ENCODE measurements around the gene NRXN3.

NRXN3 gene

DNA sequence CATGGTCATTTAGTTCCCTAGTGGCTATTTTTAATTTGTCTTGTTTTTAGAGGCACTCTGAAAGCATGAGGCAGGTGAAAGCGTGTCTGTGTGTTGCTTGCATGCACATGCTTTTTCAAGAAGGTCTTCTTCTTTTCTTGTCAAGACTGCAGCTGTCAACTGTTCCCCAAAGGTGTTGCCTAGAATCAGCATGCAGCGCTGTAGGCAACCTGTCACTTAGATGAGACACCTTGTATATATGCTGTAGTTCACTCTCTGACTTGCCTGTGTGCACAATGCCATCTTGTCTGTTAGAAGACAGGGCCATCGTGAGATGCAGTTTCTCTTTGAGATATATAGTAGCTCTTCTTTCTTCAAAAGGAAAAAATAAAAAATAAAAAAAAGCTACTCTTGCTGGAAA is 1155.4 kb downstream of the NRXN3 start:
- no peak for DNase-seq

DNA sequence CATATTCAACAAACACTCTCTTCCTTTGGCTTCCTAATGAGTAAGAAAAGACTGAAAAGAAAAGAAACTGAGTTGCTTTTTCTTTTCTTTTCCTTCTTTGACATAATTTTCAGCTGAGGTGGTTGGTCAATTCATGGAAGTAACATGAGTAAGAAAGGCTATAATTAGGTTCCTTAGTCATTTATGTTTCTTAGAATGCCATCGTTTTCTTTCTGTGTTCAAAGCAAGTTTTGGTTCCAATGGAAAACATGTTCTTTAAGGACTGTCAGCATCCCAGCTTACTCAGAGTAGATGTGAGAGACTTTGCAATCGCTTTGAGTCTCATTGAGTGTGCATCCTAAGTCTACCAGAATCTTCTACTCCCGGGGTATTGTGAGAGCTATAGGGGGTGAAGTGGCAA is 1158.7 kb downstream of the NRXN3 start:
- DNase-seq = no peak

DNA sequence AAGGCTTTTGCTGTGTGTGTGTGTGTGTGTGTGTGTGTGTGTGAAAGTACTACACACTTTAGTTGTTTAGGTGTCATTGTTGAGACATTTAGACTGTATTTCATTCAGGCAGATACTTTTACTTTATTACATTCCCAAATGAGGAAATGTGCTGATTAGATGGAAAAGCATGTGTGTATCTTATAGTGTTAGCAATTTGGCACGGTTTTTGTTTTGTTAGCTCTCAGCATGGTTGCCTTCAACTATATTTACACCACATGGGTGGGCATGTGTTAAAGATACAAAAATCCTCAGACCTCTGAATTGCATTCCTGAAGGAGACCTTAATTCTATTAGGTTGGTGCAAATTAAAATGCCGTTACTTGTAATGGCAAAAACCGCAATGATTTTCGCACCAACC is 1161.7 kb downstream of the NRXN3 start:
- no peak for DNase-seq

DNA sequence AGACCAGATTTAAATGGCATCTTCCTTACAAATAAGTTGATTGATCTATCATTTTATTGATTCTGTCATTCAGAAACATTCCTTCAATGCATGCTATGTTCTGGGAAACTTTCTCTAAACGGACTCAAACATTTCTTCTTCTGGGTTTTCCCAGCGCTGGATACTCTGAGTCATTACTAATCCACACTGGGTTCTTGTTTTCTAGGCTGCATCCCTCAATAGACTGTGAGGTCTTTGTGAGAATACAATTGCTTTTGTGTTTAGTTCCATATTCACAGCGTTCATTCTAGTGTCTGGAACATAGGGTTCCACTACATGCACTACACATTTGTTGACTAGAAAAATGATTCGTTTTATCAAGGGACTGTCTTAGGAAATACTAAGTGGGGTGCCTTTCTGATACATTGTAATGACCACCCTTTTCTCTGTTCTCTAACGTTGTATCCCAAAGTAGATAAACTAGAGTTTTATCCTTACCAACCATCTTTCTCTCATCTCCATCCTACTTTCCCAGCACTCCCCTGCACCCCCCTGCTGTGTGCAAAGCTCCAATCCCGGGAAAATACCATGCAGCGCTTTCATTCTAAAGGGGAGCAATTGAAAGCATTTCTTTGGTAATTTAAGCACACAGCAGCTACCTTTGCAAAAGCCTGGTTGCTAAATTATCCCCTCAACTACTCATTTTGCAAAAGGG is 1162.5 kb downstream of the NRXN3 start:
- no peak for DNase-seq

DNA sequence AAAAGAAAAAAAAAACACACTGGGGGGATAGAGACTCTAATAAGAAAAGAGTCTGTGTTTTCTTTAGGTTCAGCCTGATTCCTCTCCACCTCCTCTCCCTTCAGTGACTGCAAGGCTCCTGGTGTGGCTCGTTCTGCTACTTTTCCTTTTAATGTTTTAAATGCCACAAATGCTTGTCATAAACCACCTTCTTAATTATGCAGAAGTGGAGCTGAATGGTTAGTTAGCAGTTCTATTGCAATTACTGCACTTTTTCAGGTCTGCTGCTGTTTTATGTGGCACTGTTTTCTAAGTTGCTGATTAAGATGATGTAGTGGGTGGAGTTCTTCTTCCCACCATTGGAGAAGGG is 1163.0 kb downstream of the NRXN3 start:
- DNase-seq = no peak

DNA sequence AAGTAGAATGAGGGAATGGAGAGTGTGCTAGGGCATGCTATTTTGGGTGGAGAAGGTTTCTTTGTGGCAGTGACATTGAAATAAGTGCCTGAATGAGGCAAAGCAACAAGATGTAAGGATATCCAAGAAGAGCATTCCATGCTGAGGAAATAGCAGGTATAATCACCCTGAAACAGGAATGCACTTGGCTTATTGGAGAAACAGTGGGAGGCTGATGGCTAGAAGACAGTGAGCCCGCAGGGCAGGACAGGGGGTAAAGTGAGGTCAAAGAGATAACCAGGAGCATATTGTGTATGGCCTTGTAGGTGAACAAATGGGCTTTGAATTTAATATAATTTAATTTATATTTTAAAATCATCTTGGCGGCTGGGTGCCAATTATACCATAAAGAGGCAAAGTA is 1164.1 kb downstream of the NRXN3 start:
- no peak for DNase-seq

DNA sequence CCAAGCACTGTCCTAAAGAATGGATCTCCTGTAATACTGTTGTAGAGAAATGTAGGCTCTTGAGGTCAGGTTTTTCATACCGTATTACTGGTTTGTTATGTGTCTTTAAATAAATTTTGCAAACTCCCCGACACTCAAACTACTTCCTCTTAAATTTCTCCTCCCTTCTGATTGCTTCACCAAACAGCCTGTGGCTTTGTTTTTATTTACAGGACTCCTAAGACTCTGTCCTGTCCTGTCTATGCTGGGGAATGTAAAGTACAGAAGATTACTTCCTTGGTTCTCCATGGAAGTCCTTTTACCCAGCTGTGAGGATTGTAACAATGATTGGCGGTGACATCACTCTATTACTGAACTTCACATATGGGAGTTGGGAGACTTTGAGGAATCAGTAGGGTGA is 1167.6 kb downstream of the NRXN3 start:
- no peak for DNase-seq

DNA sequence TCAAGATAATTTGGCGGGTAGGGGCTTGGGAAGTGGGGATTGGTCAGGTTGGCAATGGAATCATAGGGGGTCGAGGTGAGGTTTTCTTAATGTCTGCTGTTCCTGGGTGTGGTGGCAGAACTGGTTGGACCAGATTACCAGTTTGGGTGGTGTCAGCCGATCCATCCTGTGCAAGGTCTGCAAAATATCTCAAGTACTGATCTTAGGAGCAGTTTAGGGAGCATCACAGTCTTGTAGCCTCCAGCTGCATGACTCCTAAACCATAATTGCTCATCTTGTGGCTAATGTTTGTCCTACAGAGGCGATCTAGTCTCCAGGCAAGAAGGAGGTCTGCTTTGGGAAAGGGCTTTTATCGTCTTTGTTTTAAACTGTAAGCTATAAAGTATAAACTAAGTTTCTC is 1172.8 kb downstream of the NRXN3 start:
- no peak for DNase-seq

DNA sequence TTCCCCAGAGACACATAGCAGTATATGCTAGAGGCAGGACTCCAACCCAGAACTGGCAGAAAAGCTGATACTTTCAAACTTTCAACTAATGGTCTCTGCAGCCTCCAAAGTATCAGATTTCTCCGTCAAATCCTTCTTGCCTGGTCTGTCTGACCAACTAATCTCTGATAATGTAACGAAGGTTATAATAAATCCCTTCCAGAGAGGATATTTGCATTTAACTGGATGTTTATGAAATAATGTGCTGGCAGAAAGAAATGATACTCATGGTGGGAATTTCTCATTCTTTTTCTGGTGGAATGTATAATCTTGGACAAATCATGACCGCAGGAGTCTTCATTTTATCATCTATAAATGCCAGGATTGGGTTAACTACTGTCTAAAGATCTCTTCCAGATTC is 1180.8 kb downstream of the NRXN3 start:
- no peak for DNase-seq

DNA sequence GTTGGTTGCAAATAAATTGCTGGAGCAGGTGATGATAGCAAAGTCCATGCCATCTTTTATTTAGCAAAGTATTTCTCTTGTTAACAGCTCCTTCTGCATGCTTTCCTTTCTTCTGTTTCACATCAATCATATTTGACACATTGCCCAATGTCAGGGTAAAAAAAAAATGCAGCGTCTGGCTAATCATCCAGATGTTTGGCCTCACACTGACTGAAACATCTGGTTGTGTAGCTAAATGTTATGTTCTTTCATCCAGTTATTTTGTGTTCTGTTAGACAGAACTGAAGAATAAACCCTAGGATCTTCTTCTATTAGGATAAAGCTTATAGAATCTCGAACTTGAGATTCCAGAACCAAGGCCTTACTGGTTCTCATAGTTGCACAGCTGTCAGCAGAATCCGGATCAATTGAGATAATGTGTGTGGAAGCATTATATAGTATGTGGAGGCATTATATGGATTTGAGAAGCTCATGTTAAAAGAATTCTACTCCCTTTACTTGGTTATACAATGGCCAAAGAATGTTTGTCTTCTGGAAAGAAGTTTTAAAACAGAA is 1182.0 kb downstream of the NRXN3 start:
- no peak for DNase-seq

DNA sequence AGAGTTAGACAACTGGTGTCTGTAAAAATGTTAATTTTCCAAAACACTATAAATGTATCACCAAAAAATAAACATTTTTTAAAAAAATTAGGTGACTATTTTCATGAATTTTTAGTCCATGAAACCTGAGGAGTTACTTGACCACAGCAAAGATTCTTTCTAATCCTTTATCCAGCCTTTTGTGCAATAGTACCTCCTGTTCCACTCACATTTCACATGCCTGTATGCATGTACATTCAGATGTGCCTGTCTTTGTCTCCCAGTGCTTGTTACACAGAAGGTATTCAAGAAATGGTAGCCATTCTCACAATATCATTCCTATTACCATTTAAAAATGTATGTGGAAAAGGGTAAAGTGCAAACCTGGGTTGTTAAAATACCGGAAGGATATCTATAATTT is 1184.2 kb downstream of the NRXN3 start:
- DNase-seq = no peak

DNA sequence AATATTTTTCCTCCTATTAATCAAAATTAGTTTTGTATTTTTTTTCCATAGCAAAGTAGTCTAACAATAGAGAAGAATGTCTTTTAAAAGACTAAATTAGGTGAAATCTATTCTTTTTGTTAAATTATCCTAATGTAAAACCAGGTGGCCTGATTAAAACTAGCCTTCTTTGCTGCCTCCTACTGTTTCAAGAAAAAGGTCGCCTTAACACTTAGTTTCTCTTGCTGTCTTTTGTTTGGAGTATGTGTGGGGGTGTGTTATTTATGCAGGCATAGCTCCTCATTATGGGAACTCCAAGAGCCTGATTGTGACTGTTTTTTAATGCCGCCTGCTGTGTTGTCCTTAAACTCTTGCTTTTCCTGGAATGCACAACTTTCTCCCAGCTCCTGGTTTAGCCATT is 1185.9 kb downstream of the NRXN3 start:
- DNase-seq = no peak

DNA sequence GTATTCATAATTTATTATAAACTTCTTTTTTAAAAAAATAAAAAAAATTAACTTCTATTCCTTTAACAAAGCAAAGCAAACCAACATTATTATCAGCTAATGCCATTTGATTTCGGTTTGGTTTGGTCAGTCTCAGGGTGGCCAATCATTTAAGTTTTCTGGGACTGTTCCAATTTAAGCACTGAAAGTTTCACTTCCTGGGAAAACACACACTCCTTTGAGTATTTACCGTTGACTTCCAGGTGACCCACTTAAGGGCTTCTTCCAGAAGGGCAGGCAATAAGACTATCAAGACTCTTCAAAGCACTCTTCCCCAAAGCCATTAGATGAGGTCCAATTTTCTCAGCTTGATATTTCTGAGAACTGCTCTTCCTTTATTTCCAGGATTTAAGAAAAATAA is 1187.1 kb downstream of the NRXN3 start:
- DNase-seq = no peak

DNA sequence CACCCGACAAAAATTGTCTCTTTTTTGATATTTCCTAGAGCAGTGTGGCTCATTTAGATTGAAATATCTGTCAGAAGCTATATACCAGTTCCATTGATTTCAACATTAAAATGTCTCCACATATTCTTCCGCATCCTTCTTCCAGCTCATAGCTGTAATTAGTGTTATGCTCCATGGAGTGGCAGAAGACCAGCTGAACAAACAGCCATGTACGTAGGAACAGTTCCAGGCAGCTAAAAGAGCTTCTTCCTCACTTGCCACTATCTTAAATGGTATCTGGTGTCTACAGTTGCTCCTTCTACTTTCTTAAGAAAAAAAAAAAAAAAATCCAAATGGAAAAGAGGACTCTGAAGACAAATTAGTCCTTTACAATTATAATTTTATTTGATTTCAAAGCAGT is 1193.1 kb downstream of the NRXN3 start:
- no peak for DNase-seq

DNA sequence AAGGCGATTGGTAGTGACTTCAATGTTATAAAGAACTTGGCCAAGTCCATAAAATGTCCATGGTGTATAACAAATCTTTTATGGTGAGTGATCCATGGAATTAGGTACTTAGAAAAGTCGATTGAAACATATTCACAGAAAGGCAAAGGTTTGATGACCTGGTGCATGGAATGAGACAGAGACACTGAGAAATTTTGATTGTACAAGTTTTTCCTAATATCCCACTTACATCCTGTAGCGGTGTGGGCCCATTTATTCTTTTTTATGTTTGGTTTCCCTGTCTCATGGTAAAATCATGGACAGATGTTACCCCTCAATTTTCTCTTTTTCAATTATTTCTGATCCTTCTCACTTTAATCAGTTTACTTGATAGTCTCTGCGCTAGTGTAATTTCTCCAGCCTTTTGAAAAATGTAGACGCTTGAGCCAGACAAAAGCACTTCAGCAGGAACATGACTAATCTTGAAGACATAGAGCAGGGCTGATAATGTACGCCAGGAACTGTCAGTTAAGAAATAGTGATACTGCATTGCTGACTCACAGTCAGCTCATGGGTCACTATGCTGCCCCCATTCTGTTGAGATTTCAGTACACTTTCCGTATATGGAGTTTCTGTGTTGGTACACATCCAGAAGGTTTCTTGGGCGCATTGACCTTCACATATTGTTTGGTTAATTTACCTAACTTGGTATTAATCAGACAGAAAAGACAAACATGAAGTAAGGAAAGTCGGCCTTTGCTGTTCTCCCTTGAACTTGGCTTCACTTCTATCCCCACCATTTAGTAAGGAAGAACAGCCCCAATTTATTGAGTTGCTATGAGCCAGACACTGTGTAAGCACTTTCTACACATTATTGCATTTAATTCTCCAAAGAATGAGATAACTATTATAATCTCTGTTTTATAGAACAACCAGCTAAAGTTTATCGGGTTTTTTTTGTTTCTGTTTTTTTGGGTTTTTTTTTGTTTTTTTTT is 1199.5 kb downstream of the NRXN3 start:
- no peak for DNase-seq

DNA sequence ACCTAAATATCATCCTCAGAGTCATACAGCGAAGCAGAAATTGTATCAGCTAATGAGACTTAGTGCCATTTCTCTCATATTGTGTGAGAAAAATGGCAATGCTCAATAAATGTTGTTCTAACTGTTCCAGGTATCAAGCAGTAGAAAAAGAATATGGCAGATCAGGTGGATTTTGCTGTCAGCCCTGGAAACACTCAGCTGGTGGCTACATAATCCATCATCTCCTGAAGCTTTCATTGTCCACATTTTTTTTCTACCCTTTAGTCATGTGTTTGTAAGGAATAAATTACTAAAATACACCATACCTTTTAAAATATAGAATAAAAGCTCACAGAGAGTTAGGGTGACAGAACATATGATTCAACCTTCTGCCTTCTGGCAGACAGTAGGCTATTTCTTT is 1200.8 kb downstream of the NRXN3 start:
- DNase-seq = no peak

DNA sequence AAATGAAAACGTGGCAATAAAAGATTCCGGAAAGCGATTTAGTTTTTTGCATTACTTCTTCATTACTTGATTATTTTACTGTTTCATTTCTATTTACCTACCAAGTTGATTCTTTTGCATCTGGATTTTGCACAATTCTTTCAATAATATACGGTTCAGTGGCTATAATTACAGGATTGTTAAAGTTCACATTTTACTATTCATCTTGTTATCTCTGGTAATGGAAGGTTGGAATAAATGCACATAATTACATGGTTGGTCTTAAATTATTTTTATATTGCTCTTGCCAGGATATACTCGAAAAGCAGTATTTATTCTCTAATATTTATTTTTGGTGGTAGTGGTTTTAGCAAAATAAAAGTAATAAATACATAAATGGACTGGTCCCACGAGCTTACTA is 1203.3 kb downstream of the NRXN3 start:
- no peak for DNase-seq

DNA sequence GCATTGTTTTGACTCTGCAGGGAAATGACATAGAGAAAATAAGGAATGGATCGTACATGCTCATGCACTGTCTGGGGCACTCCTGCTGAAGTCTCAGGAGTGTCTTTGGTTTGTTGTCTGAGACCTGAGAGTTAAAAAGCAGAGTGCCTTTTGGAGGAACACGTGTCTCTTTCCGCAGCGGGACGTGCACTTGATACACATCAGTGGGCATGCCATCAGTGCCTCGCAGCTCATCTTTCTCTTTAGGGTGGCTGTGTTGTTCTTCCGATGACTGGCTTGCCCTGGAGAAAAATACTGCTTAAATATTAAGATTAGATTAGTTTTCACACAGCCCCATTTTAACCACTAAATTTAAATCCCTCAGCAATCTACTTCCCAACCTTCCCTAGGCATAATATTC is 1205.2 kb downstream of the NRXN3 start:
- DNase-seq = no peak

DNA sequence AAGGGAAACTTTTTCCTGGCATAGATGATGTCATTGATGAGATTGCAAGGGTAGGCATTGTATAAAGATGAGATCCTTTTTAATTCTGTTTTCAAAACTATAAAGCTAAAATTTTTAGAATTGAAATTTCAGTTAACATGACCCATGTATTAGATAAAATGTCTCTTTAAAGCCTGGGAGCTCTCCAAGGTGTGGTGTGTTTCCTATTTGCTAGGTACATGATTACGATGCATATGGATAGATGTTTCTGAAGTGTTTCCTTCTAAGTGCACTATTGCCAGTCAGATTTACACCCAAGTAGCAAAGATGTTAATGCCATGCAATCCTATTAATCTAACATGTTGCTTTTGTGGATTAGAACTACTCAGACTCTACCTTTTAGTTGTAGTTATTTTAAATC is 1206.4 kb downstream of the NRXN3 start:
- DNase-seq = peak; percentile 49

DNA sequence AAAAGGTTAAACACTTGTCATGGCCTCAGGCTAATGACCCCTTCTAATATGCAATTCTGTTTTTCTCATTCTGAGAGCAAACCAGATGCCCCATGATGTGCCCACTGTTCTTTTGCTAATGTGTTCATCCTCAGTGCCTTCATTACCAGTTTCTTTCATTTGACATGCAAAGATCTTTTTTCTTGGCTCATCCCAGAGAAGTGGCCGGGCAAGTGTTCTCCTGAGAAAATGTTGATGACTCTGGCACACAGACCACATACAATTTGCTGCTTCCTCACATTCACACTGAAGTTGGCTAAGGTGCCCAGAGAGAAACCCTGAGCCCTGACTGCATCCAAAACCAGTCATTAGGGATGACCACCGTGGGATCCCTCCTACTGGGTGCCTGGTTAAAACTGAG is 1207.8 kb downstream of the NRXN3 start:
- no peak for DNase-seq

DNA sequence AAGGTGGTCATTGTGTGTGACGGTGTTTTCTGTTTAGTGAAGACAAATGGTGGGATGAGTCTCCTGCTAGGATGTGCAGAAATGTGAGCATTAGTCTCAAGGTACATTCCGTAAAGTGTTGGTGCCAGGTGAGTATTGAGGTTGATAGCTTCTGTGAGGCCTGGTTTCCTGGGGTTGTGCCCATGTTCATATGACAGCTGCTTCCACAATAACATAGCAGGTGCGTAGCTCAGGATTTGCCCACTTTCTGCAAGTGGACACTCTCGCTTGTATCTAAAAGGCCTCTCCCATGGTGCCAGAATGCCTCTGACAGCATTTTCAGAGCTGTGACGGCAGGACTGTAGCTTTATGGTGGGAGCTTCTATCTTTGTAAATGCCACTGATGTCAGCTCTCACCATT is 1209.1 kb downstream of the NRXN3 start:
- DNase-seq = no peak

DNA sequence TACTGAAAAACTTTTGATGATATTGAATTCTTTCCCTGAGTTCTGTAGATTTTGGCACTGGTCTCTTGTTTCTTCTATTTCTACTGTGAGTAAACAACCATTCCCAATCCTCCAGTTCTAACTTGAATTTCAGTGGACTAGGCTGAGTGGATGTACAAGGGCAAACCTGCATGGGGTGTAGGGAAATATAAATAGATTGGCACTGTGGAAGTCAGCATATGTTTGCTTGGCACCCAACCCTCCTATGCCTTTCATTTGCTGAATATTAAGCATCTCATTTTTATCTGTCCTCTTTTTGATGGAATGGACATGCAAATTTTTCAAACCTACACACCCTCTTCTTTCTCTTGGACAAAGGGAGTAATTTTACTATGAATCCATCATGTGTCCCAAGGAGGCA is 1212.9 kb downstream of the NRXN3 start:
- no peak for DNase-seq

DNA sequence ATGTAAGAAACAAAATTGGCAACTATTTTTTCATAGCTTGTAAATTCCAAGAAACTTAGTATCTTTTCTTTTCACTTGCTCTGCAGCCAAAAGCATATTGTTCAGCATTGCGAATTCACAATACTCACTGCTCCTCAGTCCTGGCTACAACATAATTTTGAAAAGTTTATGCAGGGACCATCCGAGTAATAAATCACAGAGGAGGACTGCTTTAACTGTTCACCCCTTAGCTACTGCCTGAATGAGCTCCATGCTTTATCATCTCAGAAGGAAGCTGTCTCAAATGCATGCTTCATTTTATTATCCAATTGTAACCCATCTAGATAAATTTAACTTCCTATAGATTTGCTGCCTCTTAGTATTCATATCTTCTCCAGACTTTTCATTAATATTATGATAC is 1213.3 kb downstream of the NRXN3 start:
- DNase-seq = no peak

DNA sequence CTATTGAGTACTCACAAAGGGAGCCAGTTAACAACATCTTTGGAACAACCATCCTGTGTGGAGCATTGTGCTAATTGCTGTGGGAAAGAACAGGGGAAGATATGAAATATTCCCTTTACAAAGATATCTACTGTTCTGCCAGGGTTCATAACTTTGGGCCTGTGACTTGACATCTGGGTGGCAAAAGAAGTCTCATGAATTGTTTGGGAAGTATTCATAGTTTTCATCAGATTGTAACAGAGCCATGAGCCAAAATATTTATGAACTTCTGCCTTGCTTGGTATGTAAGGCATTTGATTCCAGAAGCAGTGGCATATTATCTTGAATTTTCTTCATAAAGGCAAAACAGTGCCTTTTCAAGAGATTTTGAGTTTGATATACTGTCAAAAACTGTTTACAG is 1224.9 kb downstream of the NRXN3 start:
- no peak for DNase-seq
